ENCODE data around the gene EXOC3.

DNA sequence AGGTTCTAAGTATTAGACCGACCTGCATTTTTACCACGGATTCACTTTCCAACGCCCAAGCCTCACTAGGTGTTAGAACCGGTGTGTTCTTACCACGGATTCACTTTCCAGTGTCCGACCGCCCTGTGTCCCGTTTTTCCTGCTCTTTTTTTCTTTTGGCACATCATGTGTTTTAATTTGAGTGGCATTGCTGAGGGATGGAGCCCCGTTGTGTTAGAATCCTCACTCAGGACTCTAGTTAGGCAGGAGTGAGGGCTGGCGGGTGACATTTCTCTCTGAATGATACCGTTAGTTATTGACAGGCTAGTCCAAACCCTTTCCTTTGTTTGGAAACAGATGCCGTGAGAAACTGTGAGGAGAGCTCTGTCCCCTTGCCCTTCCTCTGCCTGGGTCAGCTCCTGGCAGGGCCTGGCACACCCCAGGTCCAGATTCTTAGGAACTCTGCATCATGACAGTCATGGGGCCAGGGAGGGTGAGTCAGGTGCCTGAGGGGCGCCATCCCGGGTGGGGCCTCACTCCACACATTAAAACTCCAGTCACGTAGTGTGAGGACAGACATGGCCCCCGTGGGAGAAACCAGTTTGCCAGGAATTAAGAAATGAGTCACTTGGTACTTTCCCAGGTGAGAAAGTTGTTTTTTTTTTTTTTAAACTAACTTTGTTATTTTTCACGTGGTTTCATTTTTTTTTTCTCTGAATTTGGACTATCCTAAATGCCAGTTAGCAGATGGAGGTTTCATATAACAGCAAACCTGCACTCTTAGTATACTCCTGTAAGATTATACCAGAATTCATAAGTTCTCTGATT lies 15.8 kb downstream of the EXOC3 start:
- TF ChIP-seq, protein P1, sequence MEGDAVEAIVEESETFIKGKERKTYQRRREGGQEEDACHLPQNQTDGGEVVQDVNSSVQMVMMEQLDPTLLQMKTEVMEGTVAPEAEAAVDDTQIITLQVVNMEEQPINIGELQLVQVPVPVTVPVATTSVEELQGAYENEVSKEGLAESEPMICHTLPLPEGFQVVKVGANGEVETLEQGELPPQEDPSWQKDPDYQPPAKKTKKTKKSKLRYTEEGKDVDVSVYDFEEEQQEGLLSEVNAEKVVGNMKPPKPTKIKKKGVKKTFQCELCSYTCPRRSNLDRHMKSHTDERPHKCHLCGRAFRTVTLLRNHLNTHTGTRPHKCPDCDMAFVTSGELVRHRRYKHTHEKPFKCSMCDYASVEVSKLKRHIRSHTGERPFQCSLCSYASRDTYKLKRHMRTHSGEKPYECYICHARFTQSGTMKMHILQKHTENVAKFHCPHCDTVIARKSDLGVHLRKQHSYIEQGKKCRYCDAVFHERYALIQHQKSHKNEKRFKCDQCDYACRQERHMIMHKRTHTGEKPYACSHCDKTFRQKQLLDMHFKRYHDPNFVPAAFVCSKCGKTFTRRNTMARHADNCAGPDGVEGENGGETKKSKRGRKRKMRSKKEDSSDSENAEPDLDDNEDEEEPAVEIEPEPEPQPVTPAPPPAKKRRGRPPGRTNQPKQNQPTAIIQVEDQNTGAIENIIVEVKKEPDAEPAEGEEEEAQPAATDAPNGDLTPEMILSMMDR (IDR thresholded peaks at IDR 0.05; ENCODE audit: low read length), result no peak
- no peak for TF ChIP-seq EZH2 (IDR thresholded peaks at IDR 0.05; ENCODE audit: borderline replicate concordance, low read length)

All from OCI-LY1 (cell line).